NCI-H2227 (cell line): ENCODE data around the gene TRPM8.
A peak's percentile ranks its signal among the peaks of the same experiment; 100 is the strongest.

ENCODE experiments used
- DNase-seq: peaks from one replicate; lab custom pipeline; 2025; ENCODE audit not compliant: unreplicated experiment; lab: John Stamatoyannopoulos, UW

TRPM8 gene

DNA sequence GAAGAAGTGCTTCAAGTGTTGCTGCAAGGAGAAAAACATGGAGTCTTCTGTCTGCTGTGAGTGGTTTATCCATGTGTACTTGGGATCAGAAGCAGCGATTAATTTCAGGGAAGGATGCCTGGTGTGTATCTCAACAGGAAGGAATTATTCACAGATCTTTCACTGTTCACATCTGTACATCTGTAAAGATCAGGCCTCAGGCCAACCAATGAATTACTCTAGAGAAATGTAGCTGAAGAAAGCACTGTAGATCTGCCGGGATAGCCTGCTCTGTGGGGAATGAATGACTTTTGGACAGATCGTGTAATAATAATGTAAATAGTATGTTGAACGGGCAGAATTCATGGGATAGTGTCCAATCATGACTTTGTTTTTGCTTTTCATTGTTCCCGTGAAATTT lies 79.3 kb downstream of the TRPM8 start:
- DNase-seq: no peak

DNA sequence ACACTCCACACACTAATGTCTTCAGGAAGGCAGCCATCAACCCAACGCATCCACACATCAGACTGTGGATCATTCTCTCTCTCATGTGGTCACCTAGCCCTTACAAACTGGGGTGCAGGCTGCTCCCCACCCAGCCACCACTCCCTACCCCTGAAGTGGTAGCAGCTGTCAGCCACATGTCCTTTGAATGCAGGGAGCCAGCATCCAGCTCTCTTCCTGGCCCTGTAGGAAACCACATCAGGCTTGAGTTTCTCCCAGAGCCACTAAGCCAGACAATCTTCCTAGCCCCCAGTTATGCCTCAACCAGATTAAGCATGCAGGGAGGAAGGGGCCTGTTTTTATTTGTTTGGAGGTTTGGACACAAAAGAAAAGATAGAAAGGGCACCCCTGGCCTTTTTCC lies 80.5 kb downstream of the TRPM8 start:
- no peak for DNase-seq

DNA sequence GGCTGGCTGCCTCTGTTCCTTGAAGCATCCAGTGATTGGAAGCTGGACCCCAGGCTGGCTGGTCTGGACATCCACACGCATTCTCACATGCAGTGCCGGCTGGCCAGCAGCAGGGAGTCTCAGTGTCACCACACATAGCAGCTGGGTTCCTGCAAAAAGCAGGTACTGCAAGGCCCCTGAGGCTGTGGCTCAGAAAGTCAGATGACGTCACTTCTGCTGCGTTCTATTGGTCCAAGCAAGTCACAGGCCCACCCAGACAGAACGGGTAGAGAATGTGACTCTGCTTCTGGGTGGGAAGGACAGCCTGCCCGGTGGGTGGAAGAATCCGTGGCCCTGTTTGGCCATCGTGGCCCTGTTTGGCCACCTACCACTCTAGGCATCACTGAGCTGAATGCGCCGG lies 82.0 kb downstream of the TRPM8 start:
- no peak for DNase-seq

DNA sequence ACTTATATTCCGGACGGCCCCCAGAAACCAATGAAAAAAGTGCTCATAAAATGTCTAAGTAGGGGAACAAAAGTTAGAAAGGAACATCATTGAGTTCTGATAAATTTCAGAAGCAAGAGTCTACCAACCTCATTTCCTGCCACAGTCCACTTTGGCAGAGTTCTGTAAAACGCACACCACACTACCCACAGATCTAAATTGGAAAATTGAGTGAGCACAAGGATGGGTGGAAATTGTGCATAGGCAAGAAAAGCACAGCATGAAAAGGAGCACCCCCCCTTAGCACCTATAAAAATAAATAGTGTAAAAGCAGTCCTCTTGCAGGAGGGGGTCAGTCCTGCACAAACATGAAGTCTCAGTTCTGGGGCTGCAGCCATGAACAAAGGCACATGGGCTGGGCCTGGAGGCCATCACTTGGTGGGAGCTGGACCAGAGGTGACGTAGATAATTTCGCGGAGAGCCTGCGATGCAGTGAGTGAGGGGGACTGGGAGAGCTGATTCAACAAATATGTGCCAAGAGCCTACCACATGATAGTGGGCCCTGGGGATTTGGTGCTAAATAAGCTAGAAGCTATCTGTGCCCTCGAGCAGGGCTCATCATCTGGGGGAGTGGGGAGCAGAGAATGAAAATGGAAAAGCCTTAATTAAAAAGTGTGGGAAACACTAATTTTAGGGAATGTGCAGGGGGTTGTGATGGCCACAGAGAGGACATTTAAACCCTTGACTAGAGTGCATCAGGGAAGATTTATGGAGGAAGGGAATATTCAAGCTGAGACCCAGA lies 84.4 kb downstream of the TRPM8 start:
- no peak for DNase-seq

DNA sequence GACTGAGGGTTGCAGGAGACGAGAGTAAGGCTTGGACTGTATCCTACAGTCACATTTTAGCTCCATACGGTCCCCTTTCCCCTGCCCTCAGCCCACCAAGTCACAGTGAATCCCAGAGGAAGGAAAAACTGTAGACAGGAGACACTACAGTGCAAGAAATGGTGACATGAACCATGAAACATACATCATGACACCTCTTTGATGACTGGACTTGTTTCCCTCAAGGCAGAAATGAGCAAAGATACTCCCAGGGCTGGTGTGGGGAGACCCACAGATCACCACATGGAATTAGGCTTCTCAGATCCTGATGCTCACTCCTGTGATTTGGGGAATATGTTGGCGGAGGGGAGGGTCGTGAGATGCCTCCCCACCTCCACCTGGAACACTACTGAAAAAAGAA lies 85.1 kb downstream of the TRPM8 start:
- DNase-seq: no peak

DNA sequence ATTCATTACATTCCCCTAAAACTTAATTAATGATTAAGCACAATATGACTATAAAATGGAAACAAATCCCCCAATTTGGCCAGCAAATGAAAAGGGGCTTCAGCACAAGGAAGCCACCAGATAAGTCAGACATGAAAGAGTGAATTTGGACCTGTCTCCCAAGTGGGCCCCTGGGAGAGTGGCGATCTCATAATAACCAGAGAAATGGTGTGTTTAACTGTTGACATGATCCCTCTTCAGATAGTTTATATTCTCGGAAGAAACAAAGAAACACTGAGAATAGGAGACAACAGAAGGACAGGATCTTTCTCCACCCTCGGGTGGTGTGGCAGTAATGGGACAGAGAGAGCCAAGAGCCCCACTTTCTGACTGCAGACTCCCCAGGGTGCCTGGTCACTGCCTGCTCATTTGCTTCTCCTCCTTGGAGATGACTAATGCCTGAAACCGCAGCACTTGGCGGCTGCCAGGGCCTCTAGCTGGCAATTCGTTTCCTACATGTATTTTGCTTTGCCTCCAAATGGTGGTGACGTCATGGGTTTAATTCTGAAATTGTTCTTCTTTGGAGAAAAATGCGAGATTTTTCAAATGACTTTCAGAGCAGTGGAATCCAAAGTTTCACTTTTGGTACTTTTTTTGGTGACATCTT lies 86.9 kb downstream of the TRPM8 start:
- DNase-seq: peak; percentile 44

DNA sequence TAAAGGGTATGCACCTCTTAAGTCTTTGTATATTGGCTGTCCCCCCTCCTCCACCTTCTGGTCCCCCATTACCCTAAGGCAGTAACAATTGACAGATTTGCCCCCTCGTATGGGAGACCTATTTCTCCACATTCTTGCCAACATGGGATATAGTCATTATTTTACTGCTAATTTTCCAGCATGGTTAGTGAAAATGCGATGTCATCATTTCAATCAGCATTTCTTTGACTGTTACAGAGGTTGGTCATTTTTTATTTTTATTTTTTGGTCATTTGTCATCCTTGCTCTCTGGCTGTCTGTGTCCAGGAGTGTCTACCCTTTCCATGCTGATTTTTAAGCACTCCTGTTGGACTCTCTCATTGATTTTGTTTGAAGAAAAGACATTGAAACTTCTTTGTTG lies 88.0 kb downstream of the TRPM8 start:
- DNase-seq: no peak

DNA sequence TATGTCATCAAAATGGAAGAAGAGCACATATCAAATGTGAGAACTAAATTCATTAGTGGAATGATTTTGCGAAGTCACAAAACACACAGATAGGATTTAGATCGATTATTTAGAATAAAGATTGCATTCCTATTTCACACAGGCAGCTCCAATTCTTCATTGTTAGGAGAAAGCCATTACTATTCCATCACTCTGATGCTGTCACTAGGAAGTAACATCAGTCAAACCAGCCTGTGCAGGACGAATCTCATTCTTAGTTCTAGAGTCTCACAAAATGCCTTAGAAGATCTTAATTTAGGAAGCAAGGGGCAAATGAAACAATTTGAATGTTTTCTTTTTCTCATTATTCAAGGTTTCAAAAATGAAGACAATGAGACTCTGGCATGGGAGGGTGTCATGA lies 89.3 kb downstream of the TRPM8 start:
- DNase-seq: no peak

DNA sequence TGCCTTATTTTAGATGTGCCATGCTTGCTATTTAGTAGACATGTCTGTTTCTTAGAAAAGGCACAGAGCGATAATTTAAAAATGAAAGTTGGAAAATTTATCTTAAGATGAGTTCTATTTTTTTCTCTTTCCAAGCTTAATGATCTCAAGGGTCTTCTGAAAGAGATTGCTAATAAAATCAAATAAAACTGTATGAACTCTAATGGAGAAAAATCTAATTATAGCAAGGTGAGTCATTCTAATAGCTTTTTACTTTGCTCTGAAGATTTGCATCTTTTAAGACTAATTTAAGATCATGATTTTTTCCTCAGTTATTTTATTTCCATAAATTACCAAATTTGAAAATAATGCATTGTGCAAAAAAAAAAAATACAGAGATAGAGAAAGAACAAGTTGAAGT lies 97.3 kb downstream of the TRPM8 start:
- no peak for DNase-seq

DNA sequence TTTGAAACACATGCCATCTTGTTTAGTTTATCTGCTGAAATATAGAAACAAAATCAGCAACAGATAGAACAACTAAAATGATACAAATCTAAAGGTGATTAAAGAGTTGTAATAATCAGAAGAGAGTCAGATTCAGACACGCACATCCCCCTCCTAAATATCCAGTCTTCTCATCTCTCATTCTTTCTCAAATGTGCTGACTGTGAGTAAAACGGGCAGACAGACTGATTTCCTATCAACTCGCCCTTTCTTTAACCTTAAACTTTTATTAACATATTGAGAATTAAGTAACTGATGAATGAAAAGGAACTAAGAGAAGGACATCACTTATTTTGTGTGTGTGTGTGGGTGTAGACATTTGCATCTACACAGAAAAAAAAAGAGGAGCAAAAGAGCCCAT lies 98.7 kb downstream of the TRPM8 start:
- no peak for DNase-seq

DNA sequence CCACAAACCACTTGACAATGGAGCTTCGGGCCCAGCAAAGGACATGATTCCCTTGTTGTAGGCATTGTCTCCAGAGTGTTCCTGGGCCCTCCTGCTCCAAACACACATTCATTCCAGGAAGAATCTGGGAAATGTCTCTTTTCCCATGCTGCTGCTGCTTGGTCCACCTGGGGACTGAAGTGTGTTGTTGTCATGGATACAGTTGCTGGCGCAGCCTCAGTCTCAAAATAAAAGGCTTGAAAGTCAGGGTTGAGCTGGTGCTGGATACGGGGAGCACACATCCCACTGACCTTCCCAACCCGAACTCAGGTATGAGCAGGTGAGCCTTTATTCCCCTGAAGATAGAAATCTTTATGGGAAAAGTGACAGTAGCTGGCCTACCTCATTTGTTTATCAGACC lies 102.7 kb downstream of the TRPM8 start:
- no peak for DNase-seq

DNA sequence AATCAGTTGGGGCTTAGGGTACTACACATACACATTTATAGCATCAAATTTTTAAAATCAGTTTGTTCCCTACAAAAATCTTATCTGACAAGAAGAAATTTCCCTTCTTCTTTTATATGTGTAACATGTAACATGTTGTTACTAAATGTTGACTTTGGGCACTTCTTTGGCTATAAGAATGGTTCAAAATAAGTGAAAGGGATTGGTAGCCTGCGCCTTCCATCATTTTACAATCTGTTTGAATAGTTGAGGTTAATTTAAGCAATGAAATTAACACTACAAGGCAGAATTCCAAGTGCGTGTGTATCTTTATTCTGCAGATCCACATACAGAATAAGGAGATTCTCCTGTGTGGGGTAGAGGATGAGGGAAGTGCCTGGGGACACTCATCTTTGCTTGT lies 103.2 kb downstream of the TRPM8 start:
- DNase-seq: no peak

DNA sequence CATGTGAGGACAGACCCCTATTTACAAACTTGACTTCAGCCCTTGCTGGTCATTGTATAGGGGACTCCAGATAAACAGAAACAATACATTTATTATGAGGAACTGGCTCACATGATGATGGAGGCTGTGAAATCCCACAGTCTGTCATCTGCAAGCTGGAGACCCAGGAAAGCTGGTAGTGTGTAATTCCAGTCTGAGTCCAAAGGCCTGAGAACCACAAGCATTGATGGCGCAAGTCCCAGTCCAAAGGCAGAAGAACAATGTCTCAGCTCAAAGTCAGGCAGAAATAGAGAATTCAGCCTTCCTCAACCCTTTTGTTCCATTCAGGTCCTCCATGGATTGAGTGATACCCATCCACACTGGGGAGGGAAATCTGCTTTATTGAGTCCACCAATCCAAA lies 105.3 kb downstream of the TRPM8 start:
- DNase-seq: no peak

DNA sequence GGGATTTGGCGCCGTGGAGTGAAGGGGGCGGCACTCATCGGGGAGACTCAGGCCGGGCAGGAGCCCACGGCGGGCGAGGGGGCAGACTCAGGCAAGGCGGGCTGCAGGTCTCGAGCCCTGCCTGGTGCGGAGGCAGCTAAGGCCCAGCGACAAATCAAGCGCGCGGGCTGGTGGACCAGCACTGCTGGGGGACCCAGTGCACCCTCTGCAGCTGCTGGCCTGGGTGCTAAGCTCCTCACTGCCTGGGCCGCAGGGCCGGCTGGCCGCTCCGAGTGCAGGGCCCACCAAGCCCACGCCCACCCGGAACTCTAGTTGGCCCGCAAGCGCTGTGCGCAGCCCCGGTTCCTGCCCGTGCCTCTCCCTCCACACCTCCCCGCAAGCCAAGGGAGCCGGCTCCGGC lies 107.1 kb downstream of the TRPM8 start:
- no peak for DNase-seq

DNA sequence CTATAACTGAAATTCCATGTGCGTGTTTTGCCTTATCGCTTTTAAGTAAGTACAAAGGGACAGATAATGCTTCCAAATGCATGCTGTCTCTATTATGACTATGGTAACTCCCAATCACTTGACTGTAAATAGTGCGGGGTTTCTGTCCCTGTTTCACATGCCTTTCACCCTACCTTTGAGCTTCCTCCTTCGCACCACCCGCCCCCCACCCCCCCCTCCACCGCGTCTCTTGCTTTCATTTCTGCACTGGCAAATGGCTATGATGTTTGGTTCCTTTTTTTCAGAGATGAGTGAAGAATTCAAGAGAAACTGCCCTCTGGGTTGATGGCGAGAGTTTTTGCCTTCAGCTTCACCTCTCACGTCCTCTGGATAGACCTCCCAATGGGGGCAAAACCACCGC lies 108.3 kb downstream of the TRPM8 start:
- DNase-seq: no peak

DNA sequence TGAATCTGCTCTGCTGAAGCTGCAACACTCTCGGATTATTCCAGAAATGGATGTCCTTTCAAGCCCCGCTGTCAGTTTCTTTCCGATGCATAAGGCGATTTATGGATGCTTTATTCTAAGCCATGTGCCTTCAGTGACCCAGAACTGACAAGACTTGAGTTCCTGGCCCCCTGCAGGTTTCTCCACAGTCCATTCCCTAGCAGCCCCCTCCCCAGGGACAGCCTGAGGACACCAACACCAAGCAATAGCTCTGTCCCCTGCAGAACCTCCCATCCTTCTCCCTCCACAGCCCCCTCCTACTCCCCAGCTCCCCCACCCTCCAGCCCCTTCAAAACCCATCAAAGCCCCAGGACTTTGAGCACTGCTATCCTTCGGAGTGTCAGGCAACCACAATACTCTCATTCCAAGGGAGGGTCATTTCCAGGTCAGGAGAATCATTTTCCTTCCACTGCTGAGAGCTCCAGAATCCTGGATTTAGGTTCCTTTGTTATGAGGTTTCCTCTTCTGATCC lies 108.8 kb downstream of the TRPM8 start:
- peak; percentile 60 for DNase-seq

DNA sequence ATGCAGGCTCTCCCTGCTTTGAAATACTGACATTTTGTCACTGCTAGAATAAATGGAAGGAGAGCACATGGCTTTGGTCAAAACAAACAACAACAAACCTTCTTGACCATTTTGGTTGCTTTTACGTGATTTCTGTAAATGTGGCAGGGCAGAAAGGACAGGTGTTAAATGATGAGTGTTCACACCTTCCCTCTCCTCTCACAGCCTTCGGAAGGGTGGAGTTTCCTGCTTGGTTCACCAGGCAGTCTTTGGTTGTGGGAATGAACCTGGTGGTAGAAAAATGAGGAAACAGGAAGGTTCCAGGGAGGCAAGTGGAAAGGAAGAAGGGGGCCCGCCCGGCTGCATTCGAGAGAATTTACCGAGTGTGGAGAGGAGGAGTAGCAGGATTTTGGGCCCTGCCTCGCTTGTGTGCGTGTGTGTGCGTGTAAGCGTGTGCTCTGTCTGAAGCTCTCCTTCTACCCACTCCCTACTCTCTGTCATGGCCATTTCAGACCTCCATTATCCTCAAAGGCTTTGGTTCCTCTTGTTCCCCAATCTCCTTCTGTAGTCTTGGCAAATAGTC lies 109.6 kb downstream of the TRPM8 start:
- no peak for DNase-seq

DNA sequence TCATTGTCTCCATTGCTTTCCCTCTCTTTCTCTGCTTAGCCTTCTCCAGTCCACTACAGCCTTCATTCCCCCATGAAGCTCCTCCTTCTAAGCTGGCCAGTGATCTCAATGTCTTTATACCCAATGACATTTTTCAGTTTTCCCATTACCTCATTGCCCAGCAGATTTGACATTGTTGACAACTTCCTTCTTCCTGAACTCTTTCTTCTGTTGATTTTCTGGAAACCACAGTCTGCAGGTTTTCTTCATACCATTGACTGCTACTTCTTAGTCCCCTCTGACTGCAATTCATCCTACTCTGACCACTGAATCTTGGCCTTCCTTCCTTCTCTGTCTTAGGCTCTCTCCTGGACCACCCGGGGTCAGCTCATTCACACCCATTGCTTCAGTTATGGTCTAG lies 110.5 kb downstream of the TRPM8 start:
- DNase-seq: no peak

DNA sequence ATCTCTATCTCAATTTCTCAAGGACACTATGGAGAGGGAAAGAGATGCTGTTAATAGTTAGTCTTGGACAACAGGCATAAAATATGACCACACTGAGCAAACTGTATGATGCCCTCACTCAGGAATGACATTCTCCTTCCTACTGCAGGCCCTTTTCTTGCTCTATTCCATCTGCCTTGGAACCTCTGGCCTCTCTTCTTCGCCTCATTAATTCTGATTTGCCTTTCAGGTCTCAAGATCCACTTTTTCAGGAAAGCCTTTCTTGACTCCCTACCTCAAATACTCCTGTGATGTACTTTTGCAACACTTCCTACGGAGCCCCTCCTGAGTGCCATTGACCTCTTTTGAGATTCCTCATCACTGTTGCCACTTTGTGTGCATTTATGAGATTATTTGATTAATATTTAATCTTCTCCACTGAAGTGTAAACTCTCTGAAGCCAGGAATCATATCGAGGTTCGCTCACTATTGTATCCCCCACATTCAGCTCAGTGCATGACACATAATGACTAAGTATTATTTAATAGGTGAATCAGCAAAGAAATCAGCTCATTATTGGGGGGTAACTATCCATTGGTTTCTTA lies 112.1 kb downstream of the TRPM8 start:
- DNase-seq: no peak

DNA sequence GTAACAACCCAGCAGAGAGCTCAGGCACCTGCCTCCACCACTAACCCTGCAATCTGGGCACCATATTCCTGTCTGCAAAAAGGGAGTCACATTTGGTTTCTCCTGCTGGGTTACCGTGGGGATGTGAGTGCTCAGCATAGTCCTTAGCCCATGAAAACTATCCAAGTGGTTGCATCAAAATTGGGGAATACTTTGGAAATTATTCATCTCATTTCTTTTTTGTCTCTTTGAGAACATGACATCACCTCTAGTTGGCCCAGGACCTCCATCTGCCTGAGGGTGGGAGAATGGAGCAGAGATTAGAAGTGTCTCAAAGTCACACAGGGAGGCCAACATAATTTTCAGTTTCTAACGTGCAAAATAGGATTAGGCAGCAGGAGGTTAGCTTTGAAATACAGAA lies 114.0 kb downstream of the TRPM8 start:
- no peak for DNase-seq

DNA sequence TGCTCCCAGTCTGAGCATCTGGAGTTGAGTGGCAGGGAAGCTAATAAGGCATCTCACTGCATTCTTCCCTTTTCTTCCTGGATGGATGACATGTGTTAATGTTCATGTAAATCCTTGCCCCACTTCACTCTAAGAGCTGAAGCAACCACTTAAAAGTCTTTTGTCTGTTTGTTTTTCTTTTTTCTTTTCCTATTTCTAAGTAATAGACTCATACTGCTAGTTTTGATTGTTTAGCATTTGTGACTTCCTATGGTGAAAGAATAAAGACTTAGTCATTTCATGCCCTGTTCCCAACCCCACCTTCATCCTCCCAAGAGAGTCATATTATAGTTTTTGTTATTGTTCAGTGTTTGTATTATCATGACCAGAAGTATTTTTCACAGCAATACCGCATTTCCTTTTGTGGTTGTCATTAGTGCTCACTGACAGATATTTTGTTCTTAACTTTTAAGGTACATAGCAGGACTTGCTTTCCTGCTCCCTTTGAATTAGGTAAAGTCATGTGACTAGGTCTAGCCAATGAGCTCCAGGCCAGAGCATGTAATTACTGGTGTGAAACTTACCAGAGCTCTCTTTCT lies 115.2 kb downstream of the TRPM8 start:
- DNase-seq: no peak

DNA sequence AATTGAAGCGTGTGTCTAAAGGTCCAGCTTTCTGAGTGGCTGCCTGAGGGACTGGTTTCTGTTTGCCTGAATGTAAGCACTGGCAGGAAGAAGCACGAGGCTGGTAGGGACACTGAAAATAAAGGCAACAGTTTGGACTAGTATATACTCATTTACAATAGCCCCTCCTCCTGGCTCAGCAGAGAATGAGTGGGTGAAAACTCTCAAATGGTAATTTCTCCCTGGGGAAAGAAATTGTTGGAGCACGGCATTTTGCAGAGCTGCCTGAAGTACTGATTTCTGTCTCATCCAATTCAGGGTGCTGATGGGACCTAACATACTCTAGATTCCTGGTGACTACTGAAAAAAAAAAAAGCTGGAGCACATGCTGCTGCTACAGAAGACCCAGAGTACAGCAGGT lies 116.0 kb downstream of the TRPM8 start:
- no peak for DNase-seq
